Fibroblast of lung (primary cell): Measurements from ENCODE around the gene PRRC2A.

Experiments
- CTCF ChIP-seq, 2 donors: IDR thresholded peaks in 1 of 2; conservative IDR thresholded peaks in 1 of 2; 1 replicate in 1 of 2; 2 replicates in 1 of 2; pipeline ENCODE4 v1.5.1; 2011 to 2012; ENCODE audit warnings: low read length in 2 of 2, control low read depth in 1 of 2, inconsistent platforms in 1 of 2, low read depth in 1 of 2, mild to moderate bottlenecking in 1 of 2
- EZH2 ChIP-seq: IDR thresholded peaks from 2 replicates; pipeline ENCODE4 v1.5.1; 2012; ENCODE audit warnings: low read length, control low read depth, mild to moderate bottlenecking; ENCODE audit errors: missing control alignments

GRCh38 chr6:31663126-31663960, 42.8 kb downstream of the PRRC2A start:
- TF ChIP-seq CTCF (conservative IDR thresholded peaks at IDR 0.05 in 1 of 2, IDR thresholded peaks at IDR 0.05 in 1 of 2; ENCODE audit: low read depth in 1 of 2, low read length in 2 of 2): no peak
- TF ChIP-seq EZH2: no peak
